ENCODE results near the gene NIPAL4. TPM values are rescaled to one million over a fixed set of nuclear protein-coding genes. Genes with fewer than 3 reads are reported as not detected.

Gene NIPAL4
- total RNA-seq, 1 experiment from 2014 or later: not detected

DNA sequence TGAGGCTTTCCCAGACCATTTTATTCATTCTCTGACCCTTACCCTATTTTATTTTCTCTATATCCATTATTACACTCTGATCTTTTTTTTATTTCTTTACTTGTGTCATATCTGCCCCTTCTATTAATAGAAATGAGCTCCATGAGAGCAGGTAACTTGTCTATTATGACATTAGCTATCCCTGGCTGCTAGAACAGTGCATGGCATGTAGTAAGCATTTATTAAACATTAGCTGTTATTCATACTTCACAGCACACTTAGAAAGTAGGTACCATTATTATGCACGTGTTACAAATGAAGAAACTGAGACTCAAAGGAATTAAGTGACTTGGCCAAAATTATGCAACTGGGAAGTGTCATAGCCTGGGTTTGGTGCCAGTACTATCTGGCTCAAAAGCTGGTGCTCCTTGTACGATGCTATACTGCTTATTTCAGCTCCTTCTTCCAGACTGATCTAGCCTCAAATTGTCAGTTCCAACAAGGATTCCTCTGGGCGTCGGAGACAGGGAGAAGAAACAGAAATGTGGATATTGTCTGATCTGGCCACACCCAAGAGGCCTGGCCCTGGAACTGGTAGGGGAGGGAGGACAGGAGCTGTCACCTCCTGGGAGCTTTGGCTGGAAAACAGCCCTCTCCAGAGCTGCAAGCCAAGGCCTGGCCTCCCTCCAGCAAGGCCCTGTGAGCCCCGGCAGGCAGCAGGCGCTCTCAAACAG lies 10.8 kb upstream of the NIPAL4 start:
- Histone ChIP-seq H2BK120ac (ENCODE audit: low read depth, low read length, poor library complexity, severe bottlenecking) (no peak overlapping the region), H3K27ac (ENCODE audit: insufficient read length, low read depth, low read length) (no peak overlapping the region), H3K14ac (ENCODE audit: insufficient read depth, low read length) (no peak overlapping the region), H2BK20ac (ENCODE audit: low read depth, low read length, poor library complexity, severe bottlenecking) (no peak overlapping the region), H3K23me2 (ENCODE audit: insufficient read length, low read depth, low read length, poor library complexity, severe bottlenecking) (no peaks in the 10 kb centered on the region), H2AFZ (ENCODE audit: low read length) (no peak overlapping the region), H4K91ac (ENCODE audit: insufficient read length, low read depth, low read length) (no peak overlapping the region), H2AK5ac (ENCODE audit: insufficient read length, low read length) (no peak overlapping the region), H3K4me1 (ENCODE audit: insufficient read depth, low read length) (no peaks in the 10 kb centered on the region), H3K4me2 (ENCODE audit: insufficient read depth, insufficient read length, low read length) (no peak overlapping the region), H4K20me1 (ENCODE audit: control insufficient read depth, insufficient read depth, insufficient read length) (no peaks in the 10 kb centered on the region), H3K27me3 (ENCODE audit: insufficient read depth, low read length) (no peaks in the 10 kb centered on the region), H3K4ac (ENCODE audit: low read depth, low read length) (no peak overlapping the region), H3K79me1 (ENCODE audit: insufficient read depth, low read depth, low read length, poor library complexity, severe bottlenecking) (no peaks in the 10 kb centered on the region), H3K56ac (ENCODE audit: insufficient read length, low read depth, low read length) (no peak overlapping the region), H3K9ac (ENCODE audit: extremely low read depth, insufficient read length, low read length) (no peak overlapping the region), H3K79me2 (ENCODE audit: insufficient read depth, low read length) (no peaks in the 10 kb centered on the region), H2BK12ac (ENCODE audit: insufficient read length, low read depth, low read length) (no peak overlapping the region), H4K5ac (ENCODE audit: insufficient read length, low read depth, low read length) (no peak overlapping the region), H2BK15ac (ENCODE audit: low read depth, low read length) (no peak overlapping the region), H3K9me3 (ENCODE audit: control insufficient read depth, low read depth, low read length) (no peaks in the 10 kb centered on the region), H3K18ac (ENCODE audit: insufficient read length, low read depth, low read length) (no peak overlapping the region), H3K23ac (ENCODE audit: insufficient read length, low read depth, low read length) (no peak overlapping the region), H2BK5ac (ENCODE audit: insufficient read length, low read length) (no peak overlapping the region), H4K8ac (replicated peaks; ENCODE audit: insufficient read length, low read depth, low read length) (no peak overlapping the region), H3T11ph (ENCODE audit: low read length) (no peak overlapping the region)
- WGBS (ENCODE audit: extremely low coverage, insufficient read length, low lambda C conversion rate): no CpG with 5 or more reads among the region's 6 CpGs
- Mint-ChIP-seq H3K9me3 (no peaks in the 10 kb centered on the region), H3K4me1 (peaks cover 0 to 3% of the 10 kb centered on the region in 2 experiments; a peak in 1 of 4 replicates), H3K27ac (0 out of 7 replicates have a peak overlapping the region, but pooled peaks of 1 of the 3 experiments have one; percentile 24), H3K4me3 (no peak overlapping the region), H3K27me3 (ENCODE audit: low read depth) (peaks cover 3% of the 10 kb centered on the region; the same call in 1 of the 2 replicates), H3K36me3 (ENCODE audit: insufficient read depth in 1 of 3, low read depth in 3 of 3) (no peaks in the 10 kb centered on the region)
- DNase-seq: peak; percentile 16
- TF ChIP-seq, protein P1, sequence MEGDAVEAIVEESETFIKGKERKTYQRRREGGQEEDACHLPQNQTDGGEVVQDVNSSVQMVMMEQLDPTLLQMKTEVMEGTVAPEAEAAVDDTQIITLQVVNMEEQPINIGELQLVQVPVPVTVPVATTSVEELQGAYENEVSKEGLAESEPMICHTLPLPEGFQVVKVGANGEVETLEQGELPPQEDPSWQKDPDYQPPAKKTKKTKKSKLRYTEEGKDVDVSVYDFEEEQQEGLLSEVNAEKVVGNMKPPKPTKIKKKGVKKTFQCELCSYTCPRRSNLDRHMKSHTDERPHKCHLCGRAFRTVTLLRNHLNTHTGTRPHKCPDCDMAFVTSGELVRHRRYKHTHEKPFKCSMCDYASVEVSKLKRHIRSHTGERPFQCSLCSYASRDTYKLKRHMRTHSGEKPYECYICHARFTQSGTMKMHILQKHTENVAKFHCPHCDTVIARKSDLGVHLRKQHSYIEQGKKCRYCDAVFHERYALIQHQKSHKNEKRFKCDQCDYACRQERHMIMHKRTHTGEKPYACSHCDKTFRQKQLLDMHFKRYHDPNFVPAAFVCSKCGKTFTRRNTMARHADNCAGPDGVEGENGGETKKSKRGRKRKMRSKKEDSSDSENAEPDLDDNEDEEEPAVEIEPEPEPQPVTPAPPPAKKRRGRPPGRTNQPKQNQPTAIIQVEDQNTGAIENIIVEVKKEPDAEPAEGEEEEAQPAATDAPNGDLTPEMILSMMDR (conservative IDR thresholded peaks at IDR 0.05): no peak
